Fibroblast of lung (primary cell): Measurements from ENCODE around the gene CLCN7.

Experiments
- CTCF ChIP-seq, 2 donors: IDR thresholded peaks in 1 of 2; conservative IDR thresholded peaks in 1 of 2; 1 replicate in 1 of 2; 2 replicates in 1 of 2; pipeline ENCODE4 v1.5.1; 2011 to 2012; ENCODE audit warnings: low read length in 2 of 2, control low read depth in 1 of 2, inconsistent platforms in 1 of 2, low read depth in 1 of 2, mild to moderate bottlenecking in 1 of 2
- EZH2 ChIP-seq: IDR thresholded peaks from 2 replicates; pipeline ENCODE4 v1.5.1; 2012; ENCODE audit warnings: low read length, control low read depth, mild to moderate bottlenecking; ENCODE audit errors: missing control alignments

- TF ChIP-seq CTCF (conservative IDR thresholded peaks at IDR 0.05 in 1 of 2, IDR thresholded peaks at IDR 0.05 in 1 of 2; ENCODE audit: low read depth in 1 of 2, low read length in 2 of 2) = no peak
- TF ChIP-seq EZH2 = no peak
Observed at GRCh38 chr16:1488619-1489018, 13.8 kb upstream of the CLCN7 start, which contains the start of gene PTX4.
